GM21390 (cell line): ENCODE data around the gene TAC4.

ENCODE experiments used
- ATAC-seq: cut with Tn5 transposase; IDR thresholded peaks from one replicate; pipeline ENCODE4 v1.9.1; 2021; ENCODE audit not compliant: unreplicated experiment

The TAC4 gene, protein sequence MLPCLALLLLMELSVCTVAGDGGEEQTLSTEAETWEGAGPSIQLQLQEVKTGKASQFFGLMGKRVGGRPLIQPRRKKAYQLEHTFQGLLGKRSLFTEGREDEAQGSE

DNA sequence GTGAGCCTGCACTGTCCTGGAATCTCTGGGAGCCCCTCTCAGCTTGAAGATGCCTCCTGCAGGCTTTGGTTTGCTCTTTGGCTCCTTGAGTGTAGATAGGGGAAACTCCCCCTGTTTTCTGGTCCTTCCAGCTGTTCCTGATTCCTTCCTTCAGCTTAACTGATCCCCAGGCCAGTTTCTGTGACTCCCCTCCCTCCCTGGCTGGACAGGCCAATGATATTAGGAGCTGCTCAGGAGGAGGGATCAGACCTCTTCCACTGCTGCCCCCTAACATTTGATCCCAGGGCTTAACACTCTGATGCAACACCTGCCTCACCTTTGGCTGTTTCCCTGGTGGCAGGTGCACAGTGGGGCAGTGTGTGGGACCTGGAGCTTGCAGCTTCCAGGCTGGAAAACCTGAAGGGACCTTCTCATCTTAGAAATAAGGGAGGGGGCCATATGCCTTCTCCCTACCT, at the start of gene TAC4:
TAC4 (minus strand) TSS at position 51 of the 455 bp plus-strand sequence. CDS start 52 bp downstream, outside the sequence.
- ATAC-seq = no peak

DNA sequence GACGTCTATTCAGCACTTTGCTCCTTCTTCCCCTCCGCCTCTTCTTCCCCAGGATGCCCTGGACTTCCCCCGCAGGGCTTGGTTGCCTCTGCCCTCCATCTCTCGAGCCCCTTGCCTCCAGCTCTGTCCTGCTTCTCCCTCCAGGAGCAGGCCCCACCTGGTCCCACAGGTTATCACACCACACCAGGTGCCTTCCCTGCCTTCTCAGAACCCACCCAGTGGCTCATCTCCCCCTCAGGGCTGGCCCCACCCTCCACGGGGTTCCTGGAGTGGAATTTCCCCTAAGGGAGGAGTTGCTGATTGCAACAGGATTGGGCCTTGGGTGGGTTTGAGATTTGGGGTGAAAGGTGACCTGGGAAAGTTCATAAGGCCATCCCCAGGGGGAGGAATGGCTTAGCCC, 49.0 kb upstream of the TAC4 start:
- ATAC-seq = no peak

DNA sequence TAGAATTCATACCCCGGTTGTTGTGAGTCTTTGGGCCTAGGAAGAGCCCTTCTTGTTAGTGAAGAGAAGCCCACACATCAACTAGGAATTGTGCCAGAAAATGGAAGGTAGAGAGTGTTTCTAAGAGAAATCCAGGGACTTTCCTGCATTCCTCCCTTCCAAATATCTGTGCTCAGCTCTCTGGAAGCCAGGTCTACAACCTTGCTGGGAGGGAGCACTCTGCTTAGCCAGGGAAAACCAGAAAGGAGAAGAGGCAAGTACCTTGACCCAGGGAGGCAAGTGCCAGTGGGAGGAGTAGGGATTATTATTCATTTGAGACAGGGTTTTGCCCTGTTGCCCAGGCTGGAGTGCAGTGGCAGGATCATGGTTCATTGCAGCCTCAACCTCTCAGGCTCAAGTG, 48.4 kb upstream of the TAC4 start:
- ATAC-seq = no peak

DNA sequence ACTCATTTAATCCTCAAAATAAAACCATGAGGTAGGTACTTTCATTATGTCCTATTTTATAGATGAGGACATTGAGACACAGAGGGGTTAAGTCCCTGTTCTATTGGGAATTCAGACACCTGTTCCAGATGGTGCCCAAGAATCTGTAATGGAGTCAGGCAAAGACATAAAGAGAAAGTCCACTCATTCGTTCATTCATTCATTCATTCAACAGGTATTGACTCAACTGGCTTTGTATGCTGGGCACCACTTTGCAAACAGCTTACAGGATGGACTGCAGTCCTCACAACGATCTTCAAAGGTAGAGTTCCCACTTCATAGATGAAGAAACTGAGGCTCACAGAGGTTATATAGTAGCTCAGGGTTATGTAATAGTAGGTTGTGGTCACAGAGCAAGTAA, 47.9 kb upstream of the TAC4 start:
- no peak for ATAC-seq

DNA sequence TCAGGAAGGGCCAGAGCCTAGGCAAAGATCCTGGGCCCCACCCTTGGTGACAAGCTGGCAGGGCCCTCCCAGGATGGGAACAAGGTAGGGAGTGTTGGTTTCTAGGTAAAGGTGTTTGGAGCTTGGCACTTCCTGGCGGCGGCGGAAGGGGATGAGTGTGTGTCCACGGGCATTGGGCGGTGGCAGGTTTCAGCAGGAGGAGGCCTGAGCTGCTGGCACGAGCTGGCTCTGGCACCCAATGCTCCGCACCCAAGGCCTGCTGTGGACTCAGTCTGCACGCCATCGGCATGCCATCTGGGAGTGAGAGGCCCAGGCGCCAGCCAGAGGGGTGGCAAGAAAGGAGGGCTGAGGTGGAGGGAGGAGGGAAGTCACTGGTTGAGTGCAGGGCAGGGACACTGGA, 46.9 kb upstream of the TAC4 start:
- ATAC-seq = no peak

DNA sequence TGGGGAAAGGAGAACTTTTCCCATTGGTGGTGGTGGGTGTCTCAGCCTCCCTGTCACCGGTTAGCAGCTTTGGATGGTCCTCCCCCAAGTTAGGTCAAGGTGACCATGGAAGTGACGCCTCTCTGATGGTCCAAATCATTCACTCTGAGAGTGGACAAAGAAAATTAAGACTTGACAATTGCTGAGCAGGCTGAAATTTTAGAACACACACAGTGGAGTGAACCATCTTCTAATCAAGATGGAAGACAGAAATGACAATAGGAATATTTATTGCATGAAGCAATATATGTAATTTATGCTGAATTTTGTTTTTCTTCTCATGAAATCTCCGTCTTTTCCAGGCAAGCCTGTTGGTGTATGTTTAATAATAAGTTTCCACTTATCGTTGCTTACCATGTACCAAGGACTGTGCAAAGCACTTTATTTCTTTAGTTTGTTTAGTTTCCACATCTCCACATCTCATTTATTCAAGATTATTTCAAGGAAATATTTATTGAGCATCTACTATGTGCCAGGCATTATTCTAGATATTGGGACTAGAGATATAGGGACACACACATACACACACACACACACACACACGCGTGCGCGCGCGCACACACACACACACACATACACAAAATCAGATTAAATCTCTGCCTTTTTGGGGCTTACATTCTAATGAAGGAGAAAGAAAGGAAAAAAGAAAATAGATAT, 44.0 kb upstream of the TAC4 start:
- no peak for ATAC-seq

DNA sequence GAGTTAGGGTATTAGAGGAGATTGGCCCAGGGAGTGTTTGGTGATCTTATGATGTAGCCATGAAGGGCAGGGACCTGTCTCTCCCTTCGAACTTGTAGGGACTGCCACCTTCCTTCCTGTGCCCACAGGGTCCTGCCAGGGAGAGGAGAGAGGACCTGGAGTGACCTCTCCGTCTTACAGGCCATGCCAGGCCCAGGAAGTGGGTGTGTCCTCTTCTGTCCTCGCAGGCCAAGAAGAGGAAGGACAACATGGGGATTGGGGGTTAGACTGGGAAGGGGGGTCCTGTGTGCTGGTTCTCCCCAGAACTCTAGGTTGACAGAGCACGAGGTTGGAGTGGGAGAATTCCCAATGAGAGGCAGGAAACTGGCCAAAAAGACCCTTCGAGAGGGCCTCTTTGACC, 43.4 kb upstream of the TAC4 start:
- no peak for ATAC-seq

DNA sequence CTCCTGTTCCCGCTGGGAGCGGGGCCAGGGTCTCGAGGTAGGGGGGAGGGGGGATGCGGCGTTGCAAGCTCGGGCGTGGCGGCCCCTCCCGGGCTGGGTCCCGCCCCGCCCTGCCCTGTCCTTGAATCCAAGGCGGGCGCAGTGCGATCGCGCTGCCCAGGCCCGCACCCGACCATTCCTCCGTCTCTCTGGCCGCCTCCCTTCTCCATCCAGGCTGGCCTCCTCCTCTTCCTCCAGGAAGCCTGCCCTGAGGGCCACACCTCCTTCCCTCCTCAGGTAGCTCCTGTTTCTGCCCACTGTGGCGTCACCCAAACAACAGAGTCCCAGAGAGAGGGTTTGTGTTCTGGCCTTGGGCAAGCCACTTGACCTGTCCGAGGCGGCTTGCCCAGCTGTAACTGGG, 43.0 kb upstream of the TAC4 start:
- ATAC-seq = no peak

DNA sequence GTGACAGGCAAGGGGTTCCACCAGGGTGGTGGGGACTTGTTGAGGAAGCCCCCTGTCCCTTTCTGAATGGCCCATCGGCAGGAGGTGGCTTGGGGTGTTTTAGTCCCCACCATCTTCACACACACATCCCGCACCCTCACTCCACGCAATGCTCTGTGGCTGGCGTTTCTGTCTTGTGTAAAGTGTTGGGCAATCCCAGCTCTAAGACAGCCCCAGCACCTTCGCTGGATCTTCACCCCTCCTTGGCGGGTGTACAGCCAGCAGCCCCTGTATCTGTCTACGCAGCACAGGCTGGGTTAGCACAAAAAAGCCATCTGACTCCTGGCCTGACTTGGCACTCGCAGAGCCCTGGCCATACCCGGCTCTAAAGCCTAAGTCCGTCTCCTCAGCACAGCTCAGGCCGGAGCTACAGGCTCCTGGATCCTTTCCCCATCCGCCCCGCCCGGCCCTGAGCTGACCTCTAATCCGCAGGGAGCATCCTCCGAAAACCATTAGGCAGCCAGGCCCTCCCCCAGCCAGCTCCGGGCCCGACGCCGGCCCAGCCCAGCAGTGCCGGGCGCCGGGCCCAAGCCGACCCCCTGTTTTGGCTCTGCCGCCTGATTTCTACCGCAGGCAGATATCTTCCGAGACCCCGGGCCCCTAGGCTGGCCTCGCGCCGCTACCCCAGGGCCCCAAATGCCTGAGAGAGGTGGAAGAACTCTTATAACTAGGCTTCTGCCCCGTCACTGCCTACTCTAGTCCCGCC, 42.4 kb upstream of the TAC4 start:
- no peak for ATAC-seq

DNA sequence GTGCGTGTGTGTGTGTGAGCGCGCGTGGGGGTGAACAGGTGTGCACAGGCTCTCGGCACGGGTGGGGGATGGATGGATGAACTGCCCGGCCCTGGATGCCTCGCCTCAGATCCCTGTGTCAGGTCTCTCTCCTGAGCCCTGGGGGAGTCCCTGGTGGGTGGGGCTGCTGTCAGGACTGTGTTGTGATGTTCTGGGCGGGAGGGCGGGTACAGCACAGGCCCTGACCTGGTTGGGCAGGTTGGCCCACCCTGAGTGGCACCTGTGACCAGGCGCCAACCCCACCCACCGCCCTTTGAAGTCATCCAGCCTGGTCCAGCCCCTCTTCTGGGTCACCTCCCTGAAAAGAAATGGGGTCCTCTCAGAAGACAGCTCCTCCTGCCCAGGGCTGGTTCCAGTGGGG, 41.6 kb upstream of the TAC4 start:
- no peak for ATAC-seq

DNA sequence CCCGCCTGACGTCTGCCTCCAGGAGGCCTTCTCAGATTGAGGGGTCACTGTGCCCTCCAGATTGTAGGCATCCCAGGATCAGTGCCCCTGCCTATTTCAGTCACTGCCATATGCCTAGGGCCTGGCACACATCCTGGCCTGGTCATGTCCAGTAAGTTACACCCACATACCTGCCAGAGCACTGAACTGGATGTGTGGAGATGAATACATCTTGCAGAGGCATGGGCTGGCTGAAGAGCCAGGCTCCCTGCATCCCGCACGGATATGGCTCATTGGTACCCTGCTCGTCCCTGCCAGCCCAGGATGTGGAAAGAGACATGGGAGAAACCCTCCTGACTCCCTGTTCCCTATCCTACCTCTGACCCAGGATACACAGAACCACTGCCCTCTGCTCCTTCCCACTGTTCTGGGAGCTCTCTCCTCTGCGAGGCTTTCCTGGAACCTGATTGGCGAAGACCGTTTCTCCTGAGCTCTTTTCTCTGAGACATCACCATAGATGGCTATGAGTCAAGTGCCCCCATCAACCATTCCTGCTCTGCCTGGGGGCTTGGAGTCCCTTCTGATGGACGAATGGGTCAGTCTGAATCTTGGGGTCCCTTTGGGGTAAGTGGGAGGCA, 40.0 kb upstream of the TAC4 start:
- ATAC-seq = no peak

DNA sequence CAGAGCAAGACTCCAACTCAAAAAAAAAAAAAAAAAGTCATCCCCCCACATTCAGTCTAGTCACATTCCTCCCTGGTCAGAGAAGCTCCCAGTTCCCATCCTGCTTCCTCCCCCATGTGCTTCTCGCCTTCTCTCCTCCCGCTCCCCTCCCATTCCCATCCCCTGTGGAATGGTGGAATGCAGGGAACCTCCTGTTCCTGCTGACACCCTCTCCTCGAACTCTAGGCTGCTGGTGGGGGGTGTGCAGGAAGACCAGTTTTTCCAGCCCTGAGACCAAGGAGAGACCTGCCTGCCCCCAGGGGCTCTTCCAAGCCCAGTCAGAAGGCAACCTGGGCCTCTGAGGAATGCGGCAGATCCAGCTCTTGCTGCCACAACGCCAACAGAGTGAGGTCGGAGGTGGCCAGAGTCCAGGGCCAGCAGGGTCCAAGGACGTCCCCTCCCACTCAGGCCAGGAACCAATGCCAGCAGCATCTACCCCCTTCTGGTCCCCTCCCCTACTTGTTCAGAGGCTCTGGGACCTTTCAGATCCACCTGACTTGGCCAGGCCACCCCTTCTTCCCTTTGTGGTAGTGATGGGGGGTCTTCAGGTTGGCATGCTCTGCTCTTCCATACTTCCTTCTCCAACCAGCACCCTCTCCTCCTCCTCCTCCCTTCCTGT, 39.3 kb upstream of the TAC4 start:
- no peak for ATAC-seq

DNA sequence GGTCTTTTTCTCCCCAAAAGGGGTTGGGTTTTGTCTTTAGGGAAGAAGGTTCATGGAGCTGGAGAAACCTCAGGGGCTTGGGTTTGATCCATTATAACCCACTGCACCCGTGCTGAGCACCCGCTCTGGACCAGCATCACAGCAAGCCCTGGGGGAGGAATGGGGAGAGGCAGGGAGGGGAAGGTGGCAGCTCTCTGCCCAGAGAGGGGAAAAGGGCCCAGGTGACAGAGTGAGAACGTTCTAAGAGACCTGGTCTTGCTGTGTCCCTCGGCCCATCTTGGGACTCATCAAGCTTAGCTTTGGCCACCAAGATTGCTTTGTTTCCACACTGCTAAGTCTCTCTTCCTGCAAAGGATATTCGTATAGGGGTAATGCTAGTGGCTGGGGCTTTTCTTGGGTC, 38.2 kb upstream of the TAC4 start:
- no peak for ATAC-seq

DNA sequence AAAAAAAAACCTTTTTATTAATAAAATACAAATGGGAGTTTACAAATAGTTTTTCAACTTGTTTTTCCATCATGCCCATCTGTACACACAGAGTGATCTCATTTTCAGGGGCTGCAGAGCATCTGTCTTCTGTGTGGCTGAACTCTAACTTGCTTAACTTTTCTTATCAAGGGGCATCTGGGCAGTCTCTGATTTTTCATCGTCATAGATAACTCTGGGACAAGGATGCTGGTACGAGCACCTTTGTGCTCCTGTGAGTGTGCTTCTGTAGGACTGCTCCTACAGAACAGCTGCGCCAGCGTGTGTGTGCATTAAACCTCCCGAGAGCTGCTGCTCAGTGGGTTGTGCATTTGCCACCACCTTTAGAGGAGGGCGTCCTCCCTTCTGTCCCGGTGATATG, 34.6 kb upstream of the TAC4 start:
- no peak for ATAC-seq

DNA sequence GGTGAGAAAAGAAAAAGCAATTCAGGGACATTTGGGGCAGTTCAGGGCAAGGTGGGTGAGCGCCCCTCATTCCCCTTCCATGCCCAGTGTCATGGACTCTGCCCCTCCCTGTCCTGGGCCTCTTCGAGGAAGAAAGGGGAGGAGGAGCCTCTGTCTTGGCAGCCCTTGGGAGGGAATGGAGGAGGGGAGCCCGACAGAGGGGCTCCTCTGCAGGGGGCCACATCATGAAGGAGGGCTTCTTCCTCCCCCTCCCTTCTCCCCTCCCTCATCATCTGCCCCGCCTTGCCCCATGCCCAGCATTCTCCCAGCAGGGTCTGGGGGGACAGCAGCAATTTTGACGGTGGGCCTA, 33.2 kb upstream of the TAC4 start:
- no peak for ATAC-seq

DNA sequence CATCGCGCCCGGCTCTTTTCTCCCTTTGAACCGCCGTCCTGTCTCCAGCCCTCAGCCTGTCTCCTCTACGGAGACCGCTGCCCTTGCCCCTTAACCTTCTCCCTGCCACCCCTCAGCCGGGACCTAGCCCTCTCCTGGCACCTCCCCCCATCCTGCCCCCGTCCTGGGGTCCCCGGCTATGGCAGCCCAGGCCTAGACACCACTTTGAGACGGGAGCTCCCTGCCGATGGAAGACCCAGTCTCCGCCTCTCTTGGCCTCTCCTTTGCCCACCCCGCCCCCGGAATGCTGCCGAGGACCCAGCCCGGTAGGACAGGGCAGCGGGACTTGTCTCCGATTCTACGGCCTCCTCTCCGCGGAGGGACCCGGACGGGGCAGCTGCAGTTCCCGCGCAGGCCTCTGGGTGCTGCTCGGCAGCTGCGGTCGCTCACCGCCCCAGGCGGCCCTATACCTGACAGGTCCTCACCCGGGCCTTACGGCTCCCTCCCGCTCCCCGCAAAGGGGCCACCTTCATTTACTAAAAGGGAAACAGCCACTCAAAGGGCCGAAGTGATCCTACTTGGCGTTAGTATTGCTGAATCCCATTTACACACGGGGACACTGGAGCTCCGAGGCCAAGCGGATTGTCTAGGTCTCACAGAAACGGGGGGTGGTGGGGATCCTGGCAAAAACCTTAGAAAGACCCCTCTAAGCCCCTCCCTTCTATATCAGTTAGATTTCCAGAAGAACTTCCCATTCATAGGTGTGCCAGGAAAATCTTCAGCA, 32.6 kb upstream of the TAC4 start:
- no peak for ATAC-seq

DNA sequence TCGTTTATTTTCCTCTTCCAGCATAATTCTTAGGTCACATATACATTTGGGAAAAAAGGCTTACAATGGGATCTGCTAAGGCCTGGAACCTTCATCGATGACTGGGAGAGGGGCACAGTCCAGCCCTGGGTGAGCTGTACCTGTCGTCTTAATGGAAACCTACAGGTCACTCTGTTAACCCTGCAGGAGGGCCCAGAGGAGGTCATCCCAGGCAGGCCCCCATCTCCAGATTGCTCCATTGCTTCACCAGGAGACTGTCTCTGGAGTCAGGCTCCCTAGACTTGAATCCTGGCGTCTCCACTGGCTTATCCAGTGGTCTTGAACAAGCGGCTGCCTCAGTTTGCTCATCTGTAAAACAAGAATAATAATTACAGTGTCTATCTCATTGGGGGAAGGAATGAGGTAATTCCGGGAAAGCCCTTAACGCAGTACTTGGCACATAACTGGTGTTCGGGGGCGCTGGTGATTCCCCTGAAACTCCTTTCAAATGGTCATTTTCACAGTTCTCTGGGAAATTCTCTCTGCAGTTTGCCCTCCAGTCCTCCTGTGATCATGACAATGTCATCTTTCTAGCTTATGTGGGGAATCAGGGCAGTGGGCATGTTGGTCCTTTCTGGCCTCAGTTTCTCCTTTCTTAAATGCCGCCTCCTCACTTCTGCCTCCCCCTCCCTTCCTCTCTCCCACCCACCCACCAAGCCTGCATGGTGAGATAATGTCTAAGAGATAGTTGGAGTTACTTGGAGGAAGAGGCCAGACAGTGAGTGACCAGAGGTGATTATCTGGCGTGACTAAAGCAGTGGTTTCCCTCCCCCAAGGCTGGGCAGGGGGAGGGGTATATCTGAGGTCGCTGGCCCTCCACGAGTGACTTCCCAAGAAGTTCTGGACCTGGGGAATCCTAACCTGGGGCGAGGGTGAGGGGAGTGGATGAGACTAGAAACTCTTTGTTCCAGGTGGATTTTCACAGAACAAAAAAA, 31.3 kb upstream of the TAC4 start:
- ATAC-seq = no peak

DNA sequence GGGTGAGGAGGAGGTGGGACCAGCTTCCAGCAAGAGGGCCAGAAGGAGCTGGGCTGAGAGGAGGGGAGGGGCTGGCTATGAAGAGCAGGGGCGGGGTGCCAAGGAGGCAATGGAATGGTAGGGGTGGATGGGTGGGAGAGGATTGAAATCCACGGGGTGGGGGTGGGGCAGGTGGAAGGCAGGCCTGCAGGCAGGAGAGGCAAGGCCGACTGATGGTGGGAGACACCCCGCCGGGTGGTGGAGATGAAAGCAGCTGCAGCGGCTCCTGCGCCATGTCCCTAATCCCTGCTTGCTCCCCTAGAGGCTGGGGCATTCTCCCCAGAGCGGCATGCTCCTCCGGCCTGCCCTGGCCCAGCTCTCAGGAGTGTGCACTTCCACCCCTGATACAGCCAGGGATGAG, 27.8 kb upstream of the TAC4 start:
- no peak for ATAC-seq

DNA sequence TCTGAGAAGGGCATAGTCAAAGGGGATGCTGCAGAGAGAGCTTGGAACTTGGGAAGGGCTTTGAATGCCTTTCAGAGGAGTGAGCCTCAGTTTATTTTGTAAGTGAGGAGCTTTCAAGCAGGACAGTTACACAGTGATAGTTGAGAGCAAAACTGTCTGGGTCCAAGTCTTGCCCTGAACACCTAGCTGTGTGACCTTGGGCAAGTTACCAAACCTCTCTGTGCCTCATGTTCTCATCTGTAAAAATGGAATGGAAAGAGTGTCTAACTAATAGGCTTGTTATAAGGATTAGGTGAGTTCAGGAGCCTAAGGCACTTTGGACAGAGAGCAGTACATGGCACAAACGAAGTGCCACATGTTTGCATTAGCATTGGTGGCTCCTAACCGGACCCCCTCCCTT, 27.0 kb upstream of the TAC4 start:
- no peak for ATAC-seq

DNA sequence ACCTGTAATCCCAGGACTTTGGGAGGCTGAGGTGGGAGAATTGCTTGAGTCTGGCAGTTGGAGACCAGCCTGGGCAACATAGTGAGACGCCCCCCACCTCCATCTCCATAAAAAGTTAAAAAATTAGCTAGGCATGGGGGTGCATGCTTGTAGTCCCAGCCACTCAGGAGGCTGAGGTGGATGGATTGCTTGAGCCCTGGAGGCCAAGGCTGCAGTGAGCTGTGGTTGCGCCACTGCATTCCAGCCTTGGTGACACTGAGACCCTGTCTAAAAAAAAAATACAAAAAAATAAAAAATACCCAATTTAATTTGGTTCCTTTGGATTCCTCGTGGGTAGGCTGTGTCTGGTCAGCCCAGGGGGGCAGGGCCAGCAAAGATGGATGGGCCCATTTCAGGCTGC, 26.1 kb upstream of the TAC4 start:
- no peak for ATAC-seq
